T-helper 2 cell (primary cell): ENCODE measurements around the gene TSR3.

Experiments
- DNase-seq, 5 experiments: peaks; one replicate each; pipeline versions ENCODE4 v3.0.0 to v3.0.0-alpha.2; 2012 to 2022
- total RNA-seq, 2 donors: gene quantifications; one replicate each; lab custom pipeline; 2026; lab: John Stamatoyannopoulos, UW

TSR3 gene
- total RNA-seq, result 19.6 to 20.6 reads per million in 2 donors

DNA sequence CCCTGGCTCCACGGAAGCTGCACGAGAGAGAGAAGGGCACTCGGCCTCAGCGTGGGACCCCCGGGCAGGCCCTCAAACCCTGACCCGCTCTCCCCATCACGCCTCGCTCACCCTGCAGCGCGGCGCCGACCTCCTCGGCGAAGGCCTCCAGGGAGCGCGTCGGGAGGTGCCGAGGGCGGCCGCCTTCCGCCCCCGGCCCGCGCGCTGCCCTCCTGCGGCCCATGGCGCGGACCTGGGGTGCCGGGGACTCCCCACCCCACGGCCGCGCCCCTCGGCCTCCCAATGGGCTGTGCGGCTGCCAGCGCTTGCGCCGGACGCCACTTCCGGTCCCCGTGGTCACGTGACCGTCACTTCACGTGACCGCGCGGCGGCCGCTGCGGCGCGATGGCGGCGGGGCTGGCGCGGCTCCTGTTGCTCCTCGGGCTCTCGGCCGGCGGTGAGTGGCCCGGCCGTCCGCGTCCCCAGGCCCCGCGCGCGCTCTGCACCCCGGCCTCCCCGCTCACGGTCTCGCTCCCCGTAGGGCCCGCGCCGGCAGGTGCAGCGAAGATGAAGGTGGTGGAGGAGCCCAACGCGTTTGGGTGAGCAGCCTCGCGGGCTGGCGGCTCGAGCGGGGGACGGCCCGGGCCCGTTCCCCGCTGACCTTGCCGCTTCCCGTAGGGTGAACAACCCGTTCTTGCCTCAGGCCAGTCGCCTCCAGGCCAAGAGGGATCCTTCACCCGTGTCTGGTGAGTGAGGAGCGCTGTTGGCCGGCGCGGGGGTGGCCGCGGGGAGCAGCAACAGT lies at the start of gene TSR3, which contains the start of gene GNPTG:
Gene TSR3, minus strand, starts transcription at position 297 of the 781 bp plus-strand sequence. Its CDS starts 74 bp downstream, at position 223.
Gene GNPTG, plus strand, starts transcription at position 350 of the 781 bp plus-strand sequence. Its CDS starts 35 bp downstream, at position 385.
- peak; percentile 72 to 93 (median 79) for DNase-seq

- no peak for DNase-seq
Measured at GRCh38 chr16:1401061-1401757, 49.5 kb upstream of the TSR3 start.

DNA sequence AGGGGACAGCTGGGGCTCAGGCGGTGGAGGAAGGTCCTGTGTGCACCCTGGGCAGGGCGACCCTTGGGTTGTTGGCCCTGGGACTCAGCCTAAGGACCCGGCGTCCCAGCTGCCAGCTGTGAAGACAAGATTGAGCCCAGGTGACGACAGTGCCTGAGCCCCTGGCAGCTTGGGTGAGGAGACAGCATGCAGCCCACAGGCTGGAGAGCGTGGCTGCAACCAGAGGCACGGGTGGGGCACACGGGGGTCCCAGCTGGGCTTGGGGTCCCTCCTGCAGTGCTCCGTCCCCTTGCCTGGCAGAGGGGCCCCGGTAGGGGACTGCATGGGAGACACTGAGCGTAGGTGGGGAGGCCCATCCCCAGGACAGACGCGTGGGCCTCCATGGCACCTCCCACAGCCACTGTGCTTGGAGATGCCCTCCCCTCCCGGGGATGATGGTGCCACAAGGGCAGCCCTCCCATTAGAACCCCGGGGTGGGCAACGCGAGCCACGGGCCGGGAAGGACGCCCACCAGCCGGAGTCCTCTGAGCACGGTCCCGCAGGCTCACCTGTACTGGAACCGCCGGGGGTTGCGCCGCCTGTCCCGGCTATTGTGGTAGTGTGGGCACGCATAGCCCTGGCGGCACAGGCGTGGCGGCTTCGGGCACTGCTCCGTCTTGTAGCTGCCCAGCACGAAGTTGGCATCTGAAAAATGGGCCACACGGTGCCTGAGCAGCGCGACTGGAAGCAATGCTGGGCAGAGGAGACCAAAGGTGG lies 47.3 kb upstream of the TSR3 start:
- DNase-seq, result no peak

- DNase-seq, result no peak
Measured at GRCh38 chr16:1398351-1398750, 46.7 kb upstream of the TSR3 start.

DNA sequence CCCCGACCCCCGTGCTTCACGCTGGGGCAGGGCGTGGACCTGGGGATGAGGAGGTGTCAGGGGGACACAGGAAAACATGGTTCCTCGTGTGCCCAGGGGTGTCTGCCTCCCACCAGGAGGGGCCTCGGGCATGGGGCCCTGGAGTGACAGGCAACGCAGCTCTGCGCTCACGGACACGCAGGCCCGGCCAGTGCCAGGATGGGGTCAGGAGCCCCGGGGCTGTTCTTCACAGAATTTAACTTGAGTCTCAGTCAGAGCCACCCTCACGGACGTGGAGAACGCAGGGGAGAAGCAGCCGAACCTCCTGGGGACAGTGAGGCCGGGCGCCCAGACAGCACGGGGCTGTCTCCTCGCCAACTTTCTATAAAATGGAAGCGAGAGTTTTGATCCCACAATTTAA lies 46.1 kb upstream of the TSR3 start:
- no peak for DNase-seq

- no peak for DNase-seq
Measured at GRCh38 chr16:1395444-1396031, 43.9 kb upstream of the TSR3 start.

GRCh38 chr16:1394367-1394951 lies 42.8 kb upstream of the TSR3 start:
- no peak for DNase-seq

- no peak for DNase-seq
Measured at GRCh38 chr16:1393613-1394176, 42.0 kb upstream of the TSR3 start.

GRCh38 chr16:1392826-1393225 lies 41.1 kb upstream of the TSR3 start:
- DNase-seq, result no peak

DNA sequence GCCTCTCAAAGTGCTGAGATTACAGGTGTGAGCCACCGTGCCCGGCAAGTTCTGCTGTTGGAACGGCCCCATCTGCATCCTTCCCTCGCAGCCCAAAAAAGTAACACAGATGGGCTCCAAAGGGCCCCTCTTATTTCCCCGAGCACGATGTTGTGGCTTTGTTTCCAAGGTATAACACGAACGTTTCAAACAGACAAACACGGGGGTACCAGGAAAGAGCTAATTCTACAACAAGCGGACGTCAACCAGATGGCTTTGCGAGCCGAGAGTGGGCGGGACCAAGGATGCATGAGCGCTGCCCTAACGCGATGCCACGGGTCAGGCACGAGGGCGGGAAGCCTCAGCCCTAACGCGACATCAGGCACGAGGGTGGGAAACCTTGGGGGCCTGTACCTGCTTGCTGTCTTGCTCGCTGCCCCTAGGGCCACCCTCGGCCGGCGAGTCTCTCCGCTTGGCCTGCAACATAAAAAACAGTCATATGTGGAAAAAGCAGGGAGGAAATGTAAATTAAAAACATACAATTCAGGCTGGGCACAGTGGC lies 38.6 kb upstream of the TSR3 start:
- DNase-seq, result no peak

DNA sequence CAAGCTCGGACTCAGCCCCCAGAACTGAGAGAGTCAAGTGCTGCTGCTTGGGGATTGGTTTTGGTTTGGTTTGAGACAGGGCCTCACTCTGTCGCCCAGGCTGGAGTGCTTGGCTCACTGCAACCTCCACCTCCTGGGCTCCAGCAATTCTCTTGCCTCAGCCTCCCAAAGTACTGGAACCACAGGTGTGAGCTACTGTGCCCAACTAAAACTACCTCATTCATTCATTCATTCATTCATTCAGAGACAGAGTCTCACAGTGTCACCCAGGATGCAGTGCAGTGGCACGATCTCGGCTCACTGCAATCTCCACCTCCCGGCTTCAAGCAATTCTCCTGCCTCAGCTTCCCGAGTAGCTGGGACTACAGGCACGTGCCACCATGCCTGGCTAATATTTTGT lies 38.1 kb upstream of the TSR3 start:
- no peak for DNase-seq

GRCh38 chr16:1387331-1387730 lies 35.7 kb upstream of the TSR3 start:
- no peak for DNase-seq

DNA sequence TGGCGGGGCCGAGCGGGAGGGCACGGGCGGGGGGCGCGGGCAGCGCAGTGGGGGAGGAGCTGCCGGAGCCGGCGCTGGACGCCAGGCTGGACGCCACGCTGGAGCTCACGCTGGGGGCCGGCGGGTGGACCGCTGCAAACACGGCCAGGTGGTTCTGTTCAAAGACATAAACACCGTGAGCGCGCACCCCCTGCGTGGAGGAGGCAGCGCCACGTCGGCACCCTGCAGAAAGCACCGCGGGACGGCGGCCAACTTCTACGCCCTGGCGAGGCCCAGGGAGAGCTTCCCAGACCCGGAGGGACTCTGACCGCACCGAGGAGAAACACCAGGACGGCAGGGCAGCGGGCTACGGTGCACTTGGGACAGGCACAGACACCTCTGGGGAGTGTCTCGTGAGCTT lies 33.6 kb upstream of the TSR3 start:
- DNase-seq, result no peak

DNA sequence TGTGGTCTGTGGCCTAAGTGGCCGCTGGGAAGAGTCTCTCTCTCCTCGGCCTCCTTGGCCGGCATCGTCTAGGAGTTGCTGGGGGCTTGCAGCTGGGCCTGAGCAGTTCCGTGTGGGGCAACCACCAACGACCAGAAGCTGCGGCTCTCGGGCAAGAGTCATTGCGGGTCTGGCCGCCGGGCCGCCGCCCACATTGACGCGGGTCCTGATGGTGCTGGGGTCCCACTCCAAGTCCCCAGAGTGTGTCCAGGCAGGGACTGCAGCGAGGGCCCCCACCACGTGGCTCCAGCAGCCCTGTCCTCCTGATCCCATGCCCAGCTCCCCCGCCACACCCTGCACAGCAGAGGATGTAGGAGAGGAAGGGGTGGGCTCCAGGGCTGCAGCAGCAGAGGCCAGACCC lies 31.9 kb upstream of the TSR3 start:
- no peak for DNase-seq

DNA sequence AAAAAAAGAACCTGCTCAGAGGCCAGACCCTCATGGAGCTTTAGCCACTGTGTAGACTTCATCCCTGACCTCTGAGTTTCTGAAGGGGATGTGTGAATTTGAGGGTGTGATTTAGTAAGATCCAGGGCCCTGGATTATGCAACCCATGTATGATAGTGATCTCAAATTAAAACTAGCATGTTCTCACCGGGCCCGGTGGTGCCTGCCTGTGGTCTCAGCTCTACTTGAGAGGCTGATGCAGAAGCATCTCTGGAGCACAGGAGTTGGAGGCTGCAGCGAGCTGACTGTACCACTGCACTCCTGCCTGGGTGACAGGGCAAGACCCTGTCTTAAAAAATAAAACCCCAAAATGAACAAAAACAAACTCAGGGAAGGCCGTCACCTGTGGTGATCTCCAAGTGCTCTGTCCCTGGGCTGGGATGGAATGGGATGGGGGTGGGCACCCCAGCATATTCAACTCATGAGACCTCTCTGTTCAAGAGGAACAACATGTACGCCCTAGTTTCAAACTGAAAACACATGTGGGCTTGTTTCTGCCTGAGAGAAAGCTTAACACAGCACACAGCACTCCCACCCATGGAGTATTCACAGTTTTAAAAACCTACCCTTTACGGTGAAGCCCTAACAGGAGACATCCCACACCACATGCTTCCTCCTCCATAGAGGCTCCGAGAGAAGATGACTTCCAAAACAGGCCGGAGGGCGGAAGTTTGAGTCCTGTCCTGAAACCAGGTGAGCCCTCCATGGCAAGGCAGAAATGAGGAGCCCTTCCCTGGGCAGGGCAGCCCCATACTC lies 30.1 kb upstream of the TSR3 start:
- DNase-seq, result no peak

DNA sequence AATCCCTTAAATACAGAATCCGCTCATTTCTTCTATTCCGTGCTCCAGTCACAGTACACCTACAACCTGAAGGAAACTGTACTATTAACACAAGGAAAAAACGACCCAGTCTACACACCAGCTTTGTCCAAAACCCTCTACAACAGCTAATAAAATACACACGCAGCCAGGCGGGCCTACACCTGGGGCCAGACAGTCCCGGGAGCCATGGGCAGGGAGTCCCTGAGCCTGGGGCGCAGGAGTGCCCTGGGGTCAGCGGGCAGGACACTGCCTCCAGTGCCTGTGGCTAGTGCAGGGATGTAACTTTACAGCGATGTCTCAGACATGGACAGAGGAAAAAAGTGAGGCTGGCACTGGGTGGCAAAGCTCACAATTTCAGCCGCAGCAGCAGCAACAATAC lies 28.5 kb upstream of the TSR3 start:
- DNase-seq, result no peak

GRCh38 chr16:1379304-1380076 lies 27.8 kb upstream of the TSR3 start:
- peak; percentile 48 to 66 (median 59) for DNase-seq

GRCh38 chr16:1378804-1379303 lies 27.2 kb upstream of the TSR3 start:
- DNase-seq, result peak; percentile 39 to 61 (median 55)

DNA sequence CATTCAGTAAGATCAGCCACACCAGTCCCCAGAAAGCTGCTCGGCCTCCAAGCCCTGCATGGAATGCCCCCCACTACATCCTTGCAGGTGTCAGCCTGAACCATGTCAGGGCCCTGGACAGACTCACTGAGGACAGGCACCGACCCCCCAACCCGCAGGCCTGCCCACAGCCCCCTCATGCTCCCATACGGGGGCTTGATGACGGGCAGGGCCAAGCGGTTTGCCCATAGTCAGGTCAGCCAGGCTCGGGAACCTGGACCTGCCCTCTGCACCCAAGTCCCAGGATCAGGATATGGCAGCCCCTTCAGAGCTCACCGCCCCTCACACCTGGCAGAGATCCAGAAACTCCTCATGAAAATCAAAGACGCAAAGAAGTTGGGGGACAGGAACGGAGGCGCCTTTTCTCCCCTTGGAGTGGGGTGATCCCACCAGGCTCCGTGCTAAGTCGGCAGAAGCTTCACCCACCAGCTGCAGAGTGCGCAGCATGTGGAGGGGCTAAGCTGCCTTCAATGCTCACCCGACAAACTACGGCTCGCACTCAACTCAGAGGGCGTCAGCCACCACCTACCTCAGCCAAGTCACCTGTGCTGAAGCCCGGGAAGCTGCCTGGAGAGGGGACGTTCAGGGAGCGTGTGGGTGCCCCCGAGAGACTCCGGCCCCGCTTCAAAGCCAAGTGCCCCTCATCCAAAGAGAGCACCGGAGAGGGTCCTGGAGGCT lies 26.6 kb upstream of the TSR3 start:
- DNase-seq, result no peak
